ENCODE measurements around the gene GAREM1.

- TF ChIP-seq EZH2 (IDR thresholded peaks at IDR 0.05; ENCODE audit: low read length, unreplicated experiment) (no peak), CTCF (conservative IDR thresholded peaks at IDR 0.05; ENCODE audit: low read depth, low read length) (no peak)
These were observed 192.4 kb downstream of the GAREM1 start for GRCh38 chr18:32278177-32278799.
